Measurements from ENCODE around the gene RPN2. TPM values are rescaled to one million over a fixed set of nuclear protein-coding genes. Genes with fewer than 3 reads are reported as not detected.

RPN2 gene
- total RNA-seq, 2 experiments from 2014 or later, result 110 to 138 TPM

- POLR2A ChIA-PET, result interaction anchor here (0.6 kb wide), 1 partner anchor 16 kb away, joined by 4 read pairs; no protein-coding TSS in a partner anchor
- intact Hi-C loops (cut with micrococcal nuclease; ENCODE audit: unreplicated experiment), result no loop called here
- no TSS peak for BruUV-seq (replicated peaks)
Measured at GRCh38 chr20:37236462-37236861, 57.3 kb downstream of the RPN2 start.

GRCh38 chr20:37237656-37238055 lies 58.5 kb downstream of the RPN2 start:
- no peak overlapping the region for H3K4me2 ChIP-seq (ENCODE audit: low read length)
- DNase-seq (ENCODE audit: low spot score), result no peak
- CTCF ChIA-PET (ENCODE audit: unreplicated experiment), result no interaction called here
- no peaks in the 10 kb centered on the region for H3K9me2 ChIP-seq (ENCODE audit: insufficient read depth, low read length)
- H3K36me3 ChIP-seq (ENCODE audit: insufficient read depth, low read length), result peaks cover 98% of the 10 kb centered on the region
- BruUV-seq (replicated peaks), result no TSS peak
- H3K79me2 ChIP-seq (ENCODE audit: insufficient read depth, low read depth, low read length), result no peaks in the 10 kb centered on the region
- POLR2A ChIA-PET, result interaction anchor here (0.7 kb wide), 1 partner anchor 27 kb away, joined by 3 read pairs; no protein-coding TSS in a partner anchor
- no peak overlapping the region for H2AFZ ChIP-seq (ENCODE audit: low read length)
- H3K27ac ChIP-seq (ENCODE audit: low read depth, low read length, poor library complexity, severe bottlenecking), result no peak overlapping the region
- H4K20me1 ChIP-seq (ENCODE audit: insufficient read depth, low read length), result no peaks in the 10 kb centered on the region
- no peak for TF ChIP-seq CTCF (conservative IDR thresholded peaks at IDR 0.05; ENCODE audit: low read length)
- no peak for TF ChIP-seq EZH2phosphoT487 (IDR thresholded peaks at IDR 0.05; ENCODE audit: borderline replicate concordance, low read depth, low read length)
- intact Hi-C loops (cut with micrococcal nuclease; ENCODE audit: unreplicated experiment), result no loop called here
- H3K4me3 ChIP-seq (ENCODE audit: low read depth, low read length, poor library complexity, severe bottlenecking), result no peak overlapping the region
- no peaks in the 10 kb centered on the region for H3K4me1 ChIP-seq (ENCODE audit: insufficient read depth, low read length, poor library complexity, severe bottlenecking)
- H3K9me3 ChIP-seq (ENCODE audit: low read length), result no peaks in the 10 kb centered on the region

More at GRCh38 chr20:37236462-37236861, 57.3 kb downstream of the RPN2 start:
- H3K4me3 ChIP-seq (ENCODE audit: low read depth, low read length, poor library complexity, severe bottlenecking), result no peak overlapping the region
- H3K9me3 ChIP-seq (ENCODE audit: low read length), result no peaks in the 10 kb centered on the region
- no peaks in the 10 kb centered on the region for H4K20me1 ChIP-seq (ENCODE audit: insufficient read depth, low read length)
- peaks cover 98% of the 10 kb centered on the region for H3K36me3 ChIP-seq (ENCODE audit: insufficient read depth, low read length)
- no peak for TF ChIP-seq CTCF (conservative IDR thresholded peaks at IDR 0.05; ENCODE audit: low read length)
- TF ChIP-seq EZH2phosphoT487 (IDR thresholded peaks at IDR 0.05; ENCODE audit: borderline replicate concordance, low read depth, low read length), result no peak
- no peaks in the 10 kb centered on the region for H3K9me2 ChIP-seq (ENCODE audit: insufficient read depth, low read length)
- no peak overlapping the region for H2AFZ ChIP-seq (ENCODE audit: low read length)
- H3K4me1 ChIP-seq (ENCODE audit: insufficient read depth, low read length, poor library complexity, severe bottlenecking), result no peaks in the 10 kb centered on the region
- H3K79me2 ChIP-seq (ENCODE audit: insufficient read depth, low read depth, low read length), result no peaks in the 10 kb centered on the region
- H3K27ac ChIP-seq (ENCODE audit: low read depth, low read length, poor library complexity, severe bottlenecking), result no peak overlapping the region
- no peak overlapping the region for H3K4me2 ChIP-seq (ENCODE audit: low read length)
- no peak for DNase-seq (ENCODE audit: low spot score)
- CTCF ChIA-PET (ENCODE audit: unreplicated experiment), result no interaction called here

- no peak for DNase-seq (ENCODE audit: low spot score)
- no peaks in the 10 kb centered on the region for H3K4me1 ChIP-seq (ENCODE audit: insufficient read depth, low read length, poor library complexity, severe bottlenecking)
- ChIA-PET POLR2A (no interaction called here), CTCF (ENCODE audit: unreplicated experiment) (no interaction called here)
- no peaks in the 10 kb centered on the region for H3K9me3 ChIP-seq (ENCODE audit: low read length)
- no peaks in the 10 kb centered on the region for H3K79me2 ChIP-seq (ENCODE audit: insufficient read depth, low read depth, low read length)
- H2AFZ ChIP-seq (ENCODE audit: low read length), result no peak overlapping the region
- H3K27ac ChIP-seq (ENCODE audit: low read depth, low read length, poor library complexity, severe bottlenecking), result no peak overlapping the region
- H3K4me2 ChIP-seq (ENCODE audit: low read length), result no peak overlapping the region
- H3K4me3 ChIP-seq (ENCODE audit: low read depth, low read length, poor library complexity, severe bottlenecking), result no peak overlapping the region
- TF ChIP-seq CTCF (conservative IDR thresholded peaks at IDR 0.05; ENCODE audit: low read length) (no peak), EZH2phosphoT487 (IDR thresholded peaks at IDR 0.05; ENCODE audit: borderline replicate concordance, low read depth, low read length) (no peak)
- H4K20me1 ChIP-seq (ENCODE audit: insufficient read depth, low read length), result no peaks in the 10 kb centered on the region
- H3K36me3 ChIP-seq (ENCODE audit: insufficient read depth, low read length), result peaks cover 98% of the 10 kb centered on the region
- intact Hi-C loops (cut with micrococcal nuclease; ENCODE audit: unreplicated experiment), result no loop called here
- no peaks in the 10 kb centered on the region for H3K9me2 ChIP-seq (ENCODE audit: insufficient read depth, low read length)
- no TSS peak for BruUV-seq (replicated peaks)
Measured at GRCh38 chr20:37238426-37238825, 59.3 kb downstream of the RPN2 start.
